GM21825 (cell line): ENCODE data around the gene UPK2.

ENCODE experiments used
- ATAC-seq: cut with Tn5 transposase; IDR thresholded peaks from one replicate; pipeline ENCODE4 v1.9.1; 2021; ENCODE audit warnings: mild to moderate bottlenecking, moderate library complexity; ENCODE audit not compliant: unreplicated experiment

UPK2 gene

DNA sequence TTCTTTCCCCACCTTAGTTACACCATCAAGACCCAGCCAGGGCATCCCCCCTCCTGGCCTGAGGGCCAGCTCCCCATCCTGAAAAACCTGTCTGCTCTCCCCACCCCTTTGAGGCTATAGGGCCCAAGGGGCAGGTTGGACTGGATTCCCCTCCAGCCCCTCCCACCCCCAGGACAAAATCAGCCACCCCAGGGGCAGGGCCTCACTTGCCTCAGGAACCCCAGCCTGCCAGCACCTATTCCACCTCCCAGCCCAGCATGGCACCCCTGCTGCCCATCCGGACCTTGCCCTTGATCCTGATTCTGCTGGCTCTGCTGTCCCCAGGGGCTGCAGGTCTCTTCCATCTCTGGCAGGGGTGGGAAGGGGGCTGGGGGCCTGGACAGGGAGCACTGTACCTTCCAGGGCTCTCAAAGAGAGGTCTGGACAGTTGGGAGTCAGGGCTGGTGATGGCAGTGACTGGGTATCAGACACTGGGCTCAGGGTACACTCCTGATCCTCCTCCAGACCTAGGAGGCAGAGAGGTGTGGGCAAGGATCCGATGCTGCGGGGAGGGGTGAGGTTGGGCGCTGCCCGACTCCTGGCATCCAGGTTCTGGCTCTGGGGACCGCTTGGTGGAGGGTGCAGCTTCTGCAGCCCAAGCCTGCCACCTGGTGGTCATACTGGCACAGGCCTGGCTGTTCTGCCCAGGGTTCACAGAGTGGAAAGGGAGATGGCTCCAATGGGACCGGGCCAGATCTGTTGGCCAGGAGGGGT, at the start of gene UPK2:
Gene UPK2, plus strand, starts transcription at position 205 of the 753 bp plus-strand sequence. Its CDS starts 53 bp downstream, at position 258.
- peak; percentile 68 for ATAC-seq

DNA sequence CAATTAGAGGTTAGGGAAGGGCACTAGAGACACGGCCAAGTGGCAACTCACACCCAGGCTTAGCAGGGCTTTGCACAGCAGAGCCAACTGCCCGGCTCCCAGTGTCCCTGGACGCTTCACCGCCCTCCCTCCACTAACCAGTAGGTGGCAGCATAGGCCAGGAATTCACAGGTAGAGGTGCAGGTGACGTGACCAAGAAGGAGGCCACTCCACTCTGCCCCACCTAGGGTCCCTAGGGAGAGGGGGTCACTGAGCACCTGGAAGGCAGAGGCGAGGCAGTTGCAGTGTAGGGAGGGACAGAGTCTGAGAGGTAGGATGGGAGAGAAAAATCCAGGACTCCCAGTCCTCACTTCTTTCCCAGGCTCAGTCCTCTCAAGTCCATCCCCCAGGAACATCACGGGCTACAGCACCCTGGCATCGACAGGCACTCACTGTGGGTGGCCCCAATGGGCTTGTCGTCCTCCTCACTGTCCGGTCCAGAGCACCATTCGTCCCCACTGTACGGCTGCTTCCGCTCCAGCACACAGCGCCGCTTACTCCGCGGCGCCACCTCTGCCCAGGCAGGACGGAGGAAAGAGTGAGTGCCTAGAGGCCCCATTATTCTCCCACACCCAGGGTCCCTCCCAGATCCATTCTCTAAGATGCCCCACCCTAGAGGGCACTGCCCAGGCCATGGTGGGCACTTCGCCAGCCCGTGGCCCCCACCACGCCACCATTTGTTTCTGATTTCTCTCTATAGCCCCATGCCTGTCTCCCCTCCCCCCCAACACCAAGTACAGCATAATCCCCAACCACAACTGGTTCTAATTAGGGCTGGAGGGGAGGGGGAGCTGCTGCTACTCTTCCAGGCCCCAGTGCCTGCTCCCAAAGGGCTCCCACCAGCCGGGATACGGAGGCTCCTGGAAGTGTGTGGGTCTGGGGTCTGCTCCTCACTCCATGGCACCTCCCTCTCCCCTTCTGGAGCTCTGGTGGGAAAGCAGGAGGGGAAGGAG, 48.8 kb upstream of the UPK2 start:
- peak; percentile 67 for ATAC-seq

DNA sequence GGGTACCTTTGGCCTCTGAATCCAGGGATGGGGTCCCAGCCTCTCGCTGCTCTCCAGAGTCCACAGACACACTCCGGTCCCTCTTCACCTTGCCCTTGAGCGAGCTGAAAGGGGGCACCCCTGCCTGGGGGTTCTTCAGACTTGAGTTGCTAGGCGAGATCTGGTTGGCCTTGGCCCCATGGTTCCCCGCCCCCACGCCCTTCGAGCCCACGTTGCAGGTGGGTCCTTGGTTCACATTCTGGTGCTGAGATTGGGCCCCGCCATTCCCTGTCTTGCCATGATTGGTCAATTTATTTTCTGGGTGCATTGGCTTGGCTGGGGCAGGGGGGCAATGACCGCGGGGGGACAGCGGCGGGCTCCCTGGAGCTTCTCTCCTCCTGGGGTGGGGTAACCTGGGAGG, 47.8 kb upstream of the UPK2 start:
- no peak for ATAC-seq

DNA sequence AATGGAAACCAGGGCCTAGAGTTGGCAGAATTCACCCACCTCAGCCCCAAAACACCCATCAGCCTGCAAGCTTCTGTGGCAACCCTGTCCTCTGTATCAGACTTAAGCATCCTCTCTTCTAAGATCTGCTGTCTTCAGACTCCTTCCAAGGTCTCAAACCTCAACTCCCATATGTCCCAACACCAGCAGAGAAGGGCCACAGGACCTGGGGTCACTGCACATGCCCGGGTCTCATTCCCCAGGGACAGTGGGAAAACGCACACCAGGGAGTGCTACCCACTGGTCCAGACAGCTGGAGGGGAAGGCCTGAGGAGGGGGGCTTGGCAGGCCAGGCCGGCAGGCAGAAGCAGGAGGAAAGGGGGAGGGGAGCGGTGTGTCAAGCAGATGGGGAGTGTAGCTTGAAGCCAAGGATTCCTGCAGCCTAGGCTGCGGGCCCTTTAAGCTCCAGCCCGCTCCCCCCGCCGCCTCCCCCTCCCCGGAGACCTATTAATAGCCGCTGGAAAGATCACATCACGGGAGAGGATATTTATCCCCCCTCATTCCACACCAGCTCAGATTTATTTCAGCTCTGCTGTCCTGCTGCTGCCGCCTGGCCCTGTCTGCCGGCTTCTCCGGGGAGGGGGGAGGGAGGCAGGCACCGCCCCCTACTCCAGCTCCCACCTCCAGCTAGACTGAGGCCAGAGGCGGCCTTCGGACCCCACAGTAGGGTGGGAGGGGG, 47.0 kb upstream of the UPK2 start:
- no peak for ATAC-seq

DNA sequence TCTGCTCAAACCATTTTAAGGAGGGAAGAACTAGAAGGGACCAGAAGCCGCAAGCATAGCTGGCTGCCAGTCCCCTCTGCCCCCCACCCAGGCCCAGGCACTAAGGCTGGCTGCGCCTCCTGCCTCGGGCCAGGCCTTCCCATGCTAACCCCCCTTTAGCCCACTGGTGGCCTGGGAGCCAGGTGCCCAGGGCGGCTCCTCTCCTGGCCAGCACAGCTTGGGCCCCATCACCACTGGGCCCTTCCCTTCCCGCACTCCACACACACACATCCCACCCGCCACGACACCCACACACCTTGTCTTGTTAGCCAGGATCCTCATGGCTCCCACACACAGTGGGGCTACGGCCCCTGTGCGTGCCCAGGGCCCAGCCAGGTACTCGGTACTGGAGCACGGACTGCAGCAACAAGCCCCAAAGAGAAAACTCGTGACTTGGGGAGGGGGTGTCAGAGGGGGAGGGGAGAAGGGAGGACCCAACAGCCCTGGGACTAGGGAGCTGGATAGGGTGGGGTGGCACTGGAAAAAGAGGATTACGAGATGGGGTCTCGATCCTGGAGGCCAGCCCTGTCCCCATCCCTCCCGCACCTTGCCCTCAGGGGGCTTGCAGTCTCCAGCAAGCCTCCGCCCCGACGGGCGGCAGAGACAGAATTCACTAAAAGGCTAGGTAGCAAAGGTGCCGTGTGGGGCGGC, 46.3 kb upstream of the UPK2 start:
- no peak for ATAC-seq

DNA sequence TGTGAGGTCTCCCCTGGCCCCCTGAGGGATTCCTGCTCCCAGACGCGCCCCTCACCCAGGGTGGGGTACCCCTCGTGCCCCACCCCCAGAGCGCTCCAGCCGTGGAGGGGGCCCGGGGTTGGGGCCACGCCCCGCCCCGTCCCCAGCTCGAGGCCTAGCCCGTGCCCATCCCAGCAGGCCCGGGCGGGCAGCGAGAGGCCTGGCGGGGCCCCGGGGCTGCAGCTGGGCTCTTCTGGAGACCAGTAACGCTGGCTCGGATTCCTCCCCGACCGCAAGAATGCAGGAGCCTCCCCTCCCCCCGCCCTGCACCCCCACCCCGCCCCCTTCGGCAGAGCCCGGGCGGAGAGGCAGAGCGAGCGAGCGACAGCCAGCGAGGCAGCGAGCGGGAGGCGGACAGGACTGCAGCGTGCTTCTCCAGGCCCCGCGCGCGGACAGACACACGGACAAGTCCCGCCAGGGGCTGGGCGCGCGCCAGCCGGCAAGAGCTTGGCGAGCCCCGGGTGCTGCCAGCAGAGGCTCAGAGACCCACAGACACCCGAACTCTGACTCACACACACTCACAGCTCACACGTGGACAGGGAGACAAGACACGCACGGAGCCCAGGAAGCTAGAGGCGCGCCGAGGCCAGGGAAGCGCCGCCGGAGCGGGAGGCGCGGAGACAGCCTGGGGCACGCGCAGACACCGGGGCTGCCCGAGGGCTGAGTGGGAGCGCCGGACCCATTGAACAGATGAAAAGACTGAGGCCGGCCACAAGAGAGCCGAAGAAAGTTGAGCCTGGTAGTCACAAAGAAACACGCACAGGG, 45.6 kb upstream of the UPK2 start:
- ATAC-seq, result no peak

DNA sequence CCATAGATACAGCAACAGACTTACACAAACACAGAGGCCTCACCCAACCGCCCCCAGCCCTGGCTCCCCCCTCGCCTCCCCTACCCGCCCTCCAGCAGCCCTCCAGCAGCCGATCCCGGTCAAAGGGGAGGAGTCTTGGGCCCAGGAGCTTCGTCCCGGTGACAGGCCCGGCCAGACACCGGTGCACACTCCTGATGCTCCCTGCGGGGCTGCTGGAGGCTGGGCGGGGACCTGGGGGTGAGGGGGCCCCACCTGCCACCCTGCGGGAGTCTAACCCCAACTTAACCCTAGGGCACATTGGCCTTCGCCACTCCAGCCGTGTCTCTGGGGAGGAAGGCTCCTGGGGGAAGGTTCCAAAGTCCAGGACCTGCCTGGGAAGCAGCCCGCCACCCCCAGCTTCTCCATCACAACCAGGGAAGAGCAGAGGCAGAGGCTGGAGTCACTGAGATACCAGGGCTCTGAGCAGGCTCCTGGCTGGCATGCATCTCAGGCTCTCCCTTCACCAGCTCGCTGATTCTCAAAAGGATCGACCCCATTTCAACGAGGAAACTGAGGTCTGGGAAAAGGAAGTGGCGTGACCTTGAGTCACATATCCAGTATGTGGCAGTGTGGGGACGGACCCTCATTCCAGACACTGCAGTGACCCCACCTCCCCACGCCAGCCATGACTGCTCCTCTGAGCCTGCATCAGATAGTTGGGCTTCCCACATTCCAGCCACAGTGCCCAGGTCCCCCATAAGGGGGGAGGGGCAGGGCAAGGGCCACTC, 44.8 kb upstream of the UPK2 start:
- no peak for ATAC-seq

DNA sequence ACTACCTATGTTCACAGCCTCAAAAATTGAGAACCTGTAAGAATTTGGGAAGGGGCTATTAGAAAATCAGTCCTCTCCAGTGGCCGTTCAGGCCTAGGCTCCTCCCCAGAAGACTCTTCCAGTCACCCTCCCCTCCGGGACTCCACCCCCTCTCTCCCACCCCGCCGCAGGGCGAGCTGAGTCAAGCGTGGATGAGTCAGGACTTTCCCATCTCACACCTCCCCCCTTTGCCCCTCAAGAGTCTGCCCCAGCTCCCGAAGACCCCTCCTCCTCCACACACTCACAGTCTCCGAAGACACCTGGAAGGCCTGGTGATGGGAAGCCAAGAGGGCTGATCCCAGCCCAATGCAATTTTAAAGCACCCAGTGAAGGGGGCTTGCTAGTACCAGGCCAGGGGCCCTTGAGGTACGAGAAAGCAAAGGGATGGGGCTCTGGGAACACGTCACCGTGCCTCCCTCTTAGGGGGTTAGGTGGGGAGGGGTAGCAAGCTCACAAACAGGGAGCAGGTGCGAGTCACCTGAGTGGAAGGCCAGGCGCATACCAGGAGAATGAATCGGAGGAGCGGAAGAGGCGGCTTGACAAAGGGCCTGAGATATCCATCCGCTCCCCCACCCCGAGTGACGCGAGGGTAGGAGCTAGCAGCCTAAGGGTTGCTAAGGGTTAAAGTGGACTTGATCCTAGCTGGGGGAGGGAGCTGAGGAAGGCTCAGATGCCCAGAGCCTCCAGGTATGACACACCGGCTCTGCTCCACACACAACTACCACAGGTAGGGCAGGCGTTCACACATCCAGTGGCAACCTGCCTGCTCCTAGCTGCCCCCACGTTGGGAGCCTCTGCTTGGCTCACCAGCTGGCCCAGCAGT, 44.0 kb upstream of the UPK2 start:
- ATAC-seq, result no peak

DNA sequence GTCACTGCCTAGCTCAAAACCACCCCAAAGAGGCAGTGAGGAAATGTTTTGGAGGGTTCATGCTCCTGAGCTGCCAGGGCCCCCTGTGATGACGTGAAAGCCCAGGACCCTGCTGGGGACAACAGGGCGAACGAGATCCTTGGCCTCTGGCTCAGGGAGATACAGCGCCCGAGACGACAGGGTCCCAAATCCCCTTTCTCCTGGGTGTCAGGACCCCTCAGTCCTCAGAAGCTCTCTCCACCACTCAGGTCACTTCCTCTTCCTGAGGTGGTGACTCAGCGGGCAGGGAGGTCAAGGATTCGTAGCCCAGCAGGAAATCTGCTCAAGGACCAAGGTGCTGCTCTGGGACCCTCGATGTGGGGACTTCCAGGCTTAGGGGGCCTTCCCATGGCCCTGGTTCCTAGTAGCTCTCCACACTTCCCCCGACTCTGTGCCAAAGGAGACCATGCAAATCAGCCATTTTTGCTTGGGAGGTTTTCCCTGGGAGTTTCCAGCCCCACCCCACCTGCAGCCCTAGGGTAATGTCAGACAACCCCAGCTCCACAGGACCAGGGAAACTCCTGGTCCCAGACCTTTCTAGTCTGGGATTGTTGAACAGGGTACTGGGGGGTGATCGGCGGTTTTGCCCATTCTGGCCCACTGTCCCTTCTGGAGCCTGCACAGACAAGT, 43.2 kb upstream of the UPK2 start:
- no peak for ATAC-seq

DNA sequence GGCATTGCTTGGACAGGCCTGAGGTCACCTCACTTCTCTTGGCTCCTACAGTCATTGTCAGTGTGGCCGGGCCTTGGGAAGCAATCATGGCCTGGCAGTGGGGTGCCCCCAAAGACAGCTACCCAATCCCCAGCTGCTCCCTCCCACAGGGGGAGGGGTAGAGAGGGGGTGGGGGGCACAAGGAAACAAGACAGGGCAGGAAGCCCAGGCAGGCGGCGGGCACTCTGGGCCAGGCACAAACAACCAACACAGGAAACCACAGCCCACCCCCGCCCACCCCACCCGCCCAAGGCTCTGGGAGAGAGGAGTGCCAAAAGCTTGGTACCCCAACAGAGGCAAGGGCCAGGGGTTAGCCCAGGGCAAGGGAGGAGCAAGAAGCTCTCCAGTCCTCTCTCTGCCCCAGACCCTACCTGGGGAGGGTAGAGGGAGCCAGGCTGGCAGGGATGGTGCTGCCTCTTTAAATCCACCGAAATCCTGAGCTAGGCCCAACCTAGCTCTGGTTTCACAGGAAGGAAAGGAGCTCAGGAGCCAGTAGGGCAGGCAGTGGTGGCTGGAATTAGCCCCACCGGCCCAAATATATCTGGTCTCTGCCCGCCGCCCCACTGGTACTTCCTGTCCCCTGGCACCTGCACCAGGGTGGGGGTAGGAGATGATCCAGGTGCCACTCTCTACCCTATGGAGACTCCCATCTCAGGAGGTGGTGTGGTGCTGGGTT, 42.5 kb upstream of the UPK2 start:
- peak; percentile 15 for ATAC-seq

DNA sequence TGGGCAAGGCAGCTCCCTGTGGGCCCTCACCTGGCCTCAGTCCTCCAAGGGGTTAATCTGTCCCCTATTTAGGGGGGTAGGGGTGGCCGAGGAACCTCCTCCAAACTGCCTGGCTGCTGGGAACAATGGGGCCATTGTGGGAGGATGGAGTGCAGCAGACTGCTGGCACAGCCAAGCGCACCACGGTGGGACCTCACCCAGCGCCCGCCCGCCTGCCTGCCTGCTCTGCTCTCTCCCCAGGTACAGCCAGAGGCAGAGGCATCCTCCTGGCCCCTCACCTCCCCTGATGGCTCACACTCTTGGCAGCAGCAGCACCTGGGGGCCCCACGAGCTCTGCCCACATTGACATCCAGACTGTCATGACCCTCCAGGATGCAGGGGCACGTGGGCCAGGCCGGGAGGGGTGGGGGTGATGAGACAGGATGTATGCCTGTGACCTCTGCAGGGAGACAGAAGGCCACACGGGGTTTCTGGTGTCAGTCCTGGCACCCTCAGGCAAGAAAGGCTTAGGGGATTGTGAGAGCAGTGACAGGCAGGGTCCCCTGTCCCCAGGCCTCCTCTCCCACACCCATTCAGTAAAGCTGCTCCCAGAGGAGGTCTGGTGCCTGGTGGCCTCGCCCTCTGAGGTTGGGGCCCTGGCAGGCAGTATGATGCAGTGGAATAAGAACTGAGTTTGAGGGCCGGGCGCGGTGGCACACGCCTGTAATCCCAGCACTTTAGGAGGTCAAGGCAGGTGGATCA, 41.8 kb upstream of the UPK2 start:
- ATAC-seq, result peak; percentile 29

DNA sequence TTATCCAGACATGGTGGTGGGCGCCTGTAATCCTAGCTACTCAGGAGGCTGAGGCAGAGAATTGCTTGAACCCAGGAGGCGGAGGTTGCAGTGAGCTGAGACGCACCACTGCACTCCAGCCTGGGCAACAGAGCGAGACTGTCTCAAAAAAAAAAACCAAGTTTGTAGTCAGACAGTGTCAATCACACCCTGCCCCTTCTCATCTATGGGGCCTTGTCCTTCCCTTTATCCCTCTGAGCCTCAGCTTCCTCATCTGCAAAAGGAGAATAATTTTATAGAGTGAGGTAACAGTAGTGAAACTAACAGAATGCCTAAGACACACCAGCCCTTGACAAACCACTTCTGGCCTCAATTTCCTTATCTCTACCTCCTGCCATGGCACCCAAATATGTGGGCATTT, 41.1 kb upstream of the UPK2 start:
- no peak for ATAC-seq

DNA sequence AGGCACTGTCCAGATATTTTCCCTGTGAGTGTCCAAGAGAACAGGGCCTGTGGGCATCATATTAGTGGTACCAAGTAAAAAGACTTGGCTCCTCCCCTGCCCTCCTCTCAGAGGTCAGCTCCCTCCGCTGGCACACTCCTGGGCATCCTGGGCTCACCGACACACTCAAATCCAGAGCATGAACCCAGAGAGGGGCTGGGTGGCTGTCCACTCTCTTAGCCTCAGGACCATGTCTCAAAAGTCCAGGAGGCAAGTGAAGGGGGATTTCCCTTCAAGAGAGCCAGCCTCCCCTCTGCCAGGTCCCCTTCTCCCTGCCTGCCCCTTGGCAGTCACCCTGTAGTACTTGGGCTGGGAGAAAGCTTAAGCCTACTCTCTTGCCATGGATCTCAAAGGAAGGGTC, 40.7 kb upstream of the UPK2 start:
- no peak for ATAC-seq

DNA sequence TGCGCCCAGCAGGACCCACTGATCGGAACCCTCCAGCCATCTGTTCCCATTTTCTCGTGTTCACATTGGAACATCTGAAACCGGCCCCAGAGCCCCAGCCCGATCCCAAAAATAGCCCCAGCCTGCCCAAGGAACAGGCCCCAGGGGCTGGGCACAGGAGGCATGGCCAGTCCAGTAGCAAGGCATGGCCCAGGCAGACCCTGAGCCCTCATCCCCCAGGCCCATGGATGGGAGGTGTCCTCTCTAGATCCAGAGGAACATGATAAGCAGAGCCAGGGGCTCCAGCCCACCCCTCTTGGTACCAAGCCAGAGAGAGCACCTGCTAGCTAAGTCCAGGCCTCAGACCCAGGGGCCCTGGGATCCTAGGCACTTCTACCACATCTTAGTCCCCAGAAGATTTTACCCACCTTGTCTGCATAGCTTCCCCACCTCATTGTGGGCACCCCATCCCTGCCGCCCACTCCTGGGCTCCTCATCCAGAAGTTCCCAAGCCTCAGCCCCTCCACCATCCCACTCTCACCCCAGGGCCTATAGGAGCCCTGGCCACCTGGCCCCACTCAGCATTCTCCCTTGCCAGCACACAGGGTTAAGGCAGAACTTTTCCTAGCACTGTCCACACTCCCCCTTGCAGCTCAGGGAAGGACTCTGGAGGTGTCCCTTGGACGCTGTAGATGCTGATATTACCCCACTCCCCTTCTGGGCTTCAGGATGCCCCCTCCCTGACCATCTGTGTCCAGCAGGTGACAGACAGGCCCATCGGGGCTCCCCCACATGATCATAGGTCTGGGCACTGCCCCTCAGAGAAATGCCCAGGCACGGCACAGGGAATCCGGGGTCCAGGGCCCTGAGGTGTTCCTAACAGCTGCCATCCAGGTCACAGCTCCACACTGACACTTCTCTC, 39.9 kb upstream of the UPK2 start:
- ATAC-seq, result no peak

DNA sequence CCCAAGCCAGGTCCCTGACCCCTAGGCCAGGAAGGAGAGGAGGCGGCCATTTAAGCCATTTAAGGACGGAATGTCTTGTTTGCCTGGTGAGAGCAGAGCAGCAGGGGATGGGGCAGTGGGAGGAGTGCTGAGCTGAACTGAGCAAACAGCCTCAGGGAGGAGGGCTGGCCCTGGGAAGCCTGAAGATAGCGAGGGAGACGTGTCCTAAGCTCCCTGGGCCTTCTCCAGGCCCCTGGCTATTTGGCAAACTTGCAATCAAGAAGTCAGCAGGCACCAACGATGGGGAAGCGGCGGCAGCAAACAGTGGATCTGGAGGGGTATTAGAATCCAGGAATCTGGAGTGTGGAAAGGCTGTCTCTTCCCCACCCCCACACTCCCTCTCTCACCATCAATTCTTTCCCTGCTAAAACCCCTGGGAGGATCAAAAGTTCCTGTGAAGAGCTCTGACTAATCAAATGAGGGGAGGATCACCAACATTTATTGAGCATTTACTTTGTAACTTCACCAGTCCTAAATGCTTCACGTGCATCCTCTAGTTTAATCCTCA, 39.2 kb upstream of the UPK2 start:
- ATAC-seq, result no peak
